GM21367 (cell line): ENCODE results near the gene CHN1.

ENCODE experiments used
- ATAC-seq: cut with Tn5 transposase; IDR thresholded peaks from one replicate; pipeline ENCODE4 v1.9.1; 2021; ENCODE audit not compliant: unreplicated experiment

CHN1 gene

GRCh38 chr2:174833737-174834136, 171.4 kb downstream of the CHN1 start:
- no peak for ATAC-seq

GRCh38 chr2:174830561-174830960, 174.6 kb downstream of the CHN1 start:
- ATAC-seq, result no peak

GRCh38 chr2:174829550-174829949, 175.6 kb downstream of the CHN1 start:
- ATAC-seq, result no peak

- no peak for ATAC-seq
Observed at GRCh38 chr2:174827371-174828369, 177.5 kb downstream of the CHN1 start.

GRCh38 chr2:174826051-174826450, 179.1 kb downstream of the CHN1 start:
- no peak for ATAC-seq

- no peak for ATAC-seq
Observed at GRCh38 chr2:174824068-174824467, 181.1 kb downstream of the CHN1 start.

- ATAC-seq, result no peak
Observed at GRCh38 chr2:174821628-174822027, 183.6 kb downstream of the CHN1 start.

- no peak for ATAC-seq
Observed at GRCh38 chr2:174820361-174820760, 184.8 kb downstream of the CHN1 start.

GRCh38 chr2:174815526-174815925, 189.7 kb downstream of the CHN1 start:
- ATAC-seq, result no peak

GRCh38 chr2:174812037-174812436, 193.1 kb downstream of the CHN1 start:
- ATAC-seq, result no peak

- no peak for ATAC-seq
Observed at GRCh38 chr2:174807931-174808330, 197.2 kb downstream of the CHN1 start.

GRCh38 chr2:174805803-174806202, 199.4 kb downstream of the CHN1 start:
- no peak for ATAC-seq

GRCh38 chr2:174802459-174802858, 202.7 kb downstream of the CHN1 start:
- ATAC-seq, result no peak

GRCh38 chr2:174800436-174801205, 204.6 kb downstream of the CHN1 start:
- ATAC-seq, result no peak

GRCh38 chr2:174798801-174799200, 206.4 kb downstream of the CHN1 start:
- no peak for ATAC-seq

GRCh38 chr2:174797781-174798276, 207.4 kb downstream of the CHN1 start:
- no peak for ATAC-seq

- ATAC-seq, result no peak
Observed at GRCh38 chr2:174796319-174796771, 208.8 kb downstream of the CHN1 start.

- no peak for ATAC-seq
Observed at GRCh38 chr2:174794851-174795374, 210.3 kb downstream of the CHN1 start.

GRCh38 chr2:174792309-174793025, 212.7 kb downstream of the CHN1 start:
- no peak for ATAC-seq

GRCh38 chr2:174791746-174792280, 213.4 kb downstream of the CHN1 start:
- ATAC-seq, result no peak
